GM19328 (cell line): ENCODE results near the gene DACH1.
"Not testable (repeated sequence)": the region's sequence is repeated elsewhere in the genome, so short reads cannot be mapped to it uniquely, and the experiment has no call there.

ENCODE experiments used
- ATAC-seq: cut with Tn5 transposase; IDR thresholded peaks from one replicate; pipeline ENCODE4 v1.9.1; 2021; ENCODE audit warnings: mild to moderate bottlenecking, moderate library complexity; ENCODE audit not compliant: unreplicated experiment

DACH1 gene

DNA sequence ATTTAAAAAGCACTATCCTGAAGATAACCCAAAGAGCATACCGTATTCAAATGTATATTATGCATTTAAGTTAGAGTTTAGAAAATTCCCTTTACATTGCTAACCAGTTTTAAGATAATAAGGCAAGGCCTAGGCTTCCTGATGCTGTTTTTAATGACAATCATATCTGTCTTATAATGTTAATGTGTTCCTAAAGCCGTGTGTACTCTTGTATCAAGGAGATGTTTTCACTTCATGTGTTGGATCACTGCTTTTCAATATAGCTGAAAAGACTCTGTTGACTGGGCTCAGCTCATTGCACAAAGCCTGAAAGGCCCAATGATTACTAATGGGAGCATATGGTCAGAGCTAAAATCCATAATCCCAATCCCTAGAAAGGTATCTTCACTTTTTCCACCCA is 81.6 kb downstream of the DACH1 start:
- ATAC-seq, result no peak

DNA sequence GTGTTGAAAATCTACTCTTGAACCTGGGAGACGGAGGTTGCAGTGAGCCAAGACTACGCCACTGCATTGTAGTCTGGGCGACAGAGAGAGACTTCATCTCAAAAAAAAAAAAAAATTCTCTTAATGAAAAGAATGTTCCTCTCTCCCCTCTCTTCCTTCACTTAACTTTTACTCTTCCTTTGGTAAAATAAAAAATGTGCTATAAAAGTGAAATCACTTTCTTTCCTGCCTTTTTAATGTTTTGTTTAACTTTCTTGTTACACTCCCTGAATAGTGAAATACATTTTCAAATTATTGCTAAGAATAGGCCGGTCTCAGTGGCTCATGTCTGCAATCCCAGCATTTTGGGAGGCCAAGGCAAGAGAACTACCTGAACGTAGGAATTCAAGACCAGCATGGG is 86.5 kb downstream of the DACH1 start:
- no peak for ATAC-seq

DNA sequence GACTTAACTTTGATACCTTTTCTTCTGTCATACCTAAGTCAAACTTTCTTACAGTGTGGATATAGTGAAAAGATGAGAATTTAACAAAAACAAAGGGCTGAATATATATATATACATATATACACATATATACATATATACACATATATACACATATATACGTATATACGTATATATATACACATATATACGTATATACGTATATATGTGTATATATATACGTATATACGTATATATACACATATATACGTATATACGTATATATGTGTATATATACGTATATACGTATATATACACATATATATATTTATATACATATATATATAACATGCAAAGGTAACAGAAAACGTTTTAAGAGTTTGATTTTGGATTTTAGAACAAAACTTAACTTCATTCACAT is 88.0 kb downstream of the DACH1 start:
- ATAC-seq, result not testable (repeated sequence)

DNA sequence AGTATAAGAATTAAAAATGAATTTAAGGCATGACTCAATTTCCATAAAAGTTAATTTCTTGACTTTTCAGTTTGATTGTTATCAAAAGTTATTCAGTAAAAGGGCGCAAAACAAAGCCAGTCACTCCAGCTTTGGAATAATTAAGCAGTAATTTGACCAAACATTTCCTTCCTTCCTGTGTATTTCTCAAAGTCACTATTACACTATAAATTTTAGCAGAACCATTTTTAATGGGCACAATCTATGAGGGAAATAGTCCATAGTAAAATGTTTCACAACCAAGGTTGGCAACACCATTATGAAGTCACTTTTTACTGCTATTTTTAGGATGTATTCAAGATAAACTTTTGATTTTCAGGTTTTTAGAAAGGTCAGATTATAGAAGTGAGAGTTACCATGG is 91.0 kb downstream of the DACH1 start:
- ATAC-seq, result no peak

DNA sequence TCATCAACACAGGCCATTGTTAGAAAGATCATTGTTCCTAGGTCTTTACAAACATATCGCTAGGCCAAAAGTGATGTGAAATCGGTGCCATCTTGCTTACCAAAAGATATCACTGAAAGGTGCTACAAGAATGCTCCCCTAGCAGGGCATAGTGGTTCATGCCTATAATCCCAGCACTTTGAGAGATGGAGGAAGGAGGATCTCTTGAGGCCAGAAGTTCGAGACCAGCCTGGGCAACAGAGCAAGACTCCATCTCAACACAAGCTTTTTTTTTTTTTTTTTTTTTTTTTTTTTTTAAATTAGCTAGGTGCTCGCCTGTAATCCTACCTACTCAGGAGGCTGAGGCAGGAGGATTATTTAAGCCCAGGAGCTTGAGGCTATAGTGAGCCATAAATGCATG is 92.1 kb downstream of the DACH1 start:
- no peak for ATAC-seq

DNA sequence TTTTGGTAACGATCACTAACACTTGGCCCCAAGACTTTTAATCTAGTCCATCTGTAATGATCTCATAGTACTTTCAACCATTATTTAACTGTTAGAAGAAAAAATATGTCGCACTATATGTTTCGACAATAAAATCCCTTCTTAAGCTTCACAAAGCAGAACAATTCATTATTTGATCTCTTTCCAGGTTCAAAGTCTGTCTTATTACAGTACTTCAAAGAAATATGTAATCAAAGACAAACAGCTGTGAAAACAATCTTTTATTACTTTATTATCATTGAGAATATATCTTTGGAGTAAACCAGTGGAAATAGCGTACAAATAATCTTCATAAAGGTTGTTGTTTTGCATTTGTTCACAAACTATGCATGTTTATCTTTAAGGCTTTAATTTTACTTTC is 93.5 kb downstream of the DACH1 start:
- no peak for ATAC-seq

DNA sequence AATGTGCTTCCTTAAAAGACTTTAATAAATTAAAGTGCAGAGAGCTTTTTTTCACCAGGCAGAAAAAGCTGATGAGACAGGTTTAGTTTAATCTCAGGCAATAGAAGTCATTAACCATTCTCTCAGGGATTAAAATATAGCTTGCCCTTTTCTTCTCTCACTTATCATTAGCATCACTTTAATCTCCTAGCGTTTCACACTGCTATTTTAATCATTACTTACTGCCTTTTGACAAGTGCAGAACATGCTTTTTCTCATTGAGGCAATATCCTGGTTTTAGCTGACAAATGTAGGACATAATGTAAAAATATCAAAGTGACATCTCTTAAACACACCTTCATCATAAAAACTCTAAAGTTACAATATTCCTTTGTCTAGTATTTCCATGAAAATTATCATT is 94.6 kb downstream of the DACH1 start:
- ATAC-seq, result no peak

DNA sequence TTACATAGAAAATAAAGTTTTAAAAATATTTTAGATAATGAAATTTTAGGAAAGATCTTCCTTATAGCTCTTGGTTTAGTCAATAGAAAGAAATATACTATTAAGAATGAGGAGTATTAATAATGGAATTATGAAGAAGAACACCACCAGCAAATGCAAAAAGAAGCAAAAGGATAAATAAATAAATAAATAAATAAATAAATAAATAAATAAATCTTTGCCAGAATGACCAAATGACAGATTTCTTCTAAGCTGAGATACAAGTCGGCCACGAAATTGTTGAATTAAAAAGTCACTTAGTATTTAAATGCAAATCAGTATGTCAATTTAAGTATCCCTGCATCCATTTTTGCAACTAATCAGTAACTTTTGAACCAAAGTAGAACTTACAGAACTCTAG is 95.9 kb downstream of the DACH1 start:
- no peak for ATAC-seq

DNA sequence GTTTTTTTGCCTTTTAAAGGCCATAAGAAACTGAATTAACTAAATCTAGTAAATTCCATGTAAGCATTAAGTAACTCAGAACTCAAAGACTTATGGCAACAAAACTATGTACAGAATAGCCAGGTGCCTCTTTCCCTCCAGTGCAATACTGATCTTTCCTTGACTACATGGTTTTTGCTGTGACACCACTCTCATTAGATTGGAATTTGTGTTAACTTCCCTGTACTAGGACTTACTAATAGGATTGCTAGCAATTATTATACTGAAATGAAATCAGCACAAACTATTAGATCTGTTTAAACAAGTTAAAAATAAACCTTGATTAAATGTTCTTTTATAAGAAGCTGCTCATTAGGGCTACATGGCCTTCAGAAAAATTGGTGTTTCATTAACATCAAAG is 96.3 kb downstream of the DACH1 start:
- no peak for ATAC-seq

DNA sequence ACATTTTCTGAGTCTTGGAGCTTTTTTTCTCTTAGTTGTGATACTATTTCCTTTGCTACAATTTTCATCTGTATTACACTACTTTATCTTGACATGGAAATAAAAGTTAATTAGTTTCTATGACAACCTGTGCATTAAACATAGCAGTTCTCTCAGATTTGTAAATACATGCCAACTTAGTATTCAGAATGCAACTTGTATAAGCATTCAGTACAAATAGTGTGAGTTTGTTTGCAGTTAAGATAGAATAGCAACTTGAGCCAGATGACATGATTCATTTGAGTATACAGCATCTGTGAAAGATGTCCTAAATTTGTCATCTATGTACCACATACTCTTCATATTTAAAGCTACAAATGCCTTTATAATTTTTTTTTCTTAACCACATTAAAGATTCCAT is 98.1 kb downstream of the DACH1 start:
- no peak for ATAC-seq

DNA sequence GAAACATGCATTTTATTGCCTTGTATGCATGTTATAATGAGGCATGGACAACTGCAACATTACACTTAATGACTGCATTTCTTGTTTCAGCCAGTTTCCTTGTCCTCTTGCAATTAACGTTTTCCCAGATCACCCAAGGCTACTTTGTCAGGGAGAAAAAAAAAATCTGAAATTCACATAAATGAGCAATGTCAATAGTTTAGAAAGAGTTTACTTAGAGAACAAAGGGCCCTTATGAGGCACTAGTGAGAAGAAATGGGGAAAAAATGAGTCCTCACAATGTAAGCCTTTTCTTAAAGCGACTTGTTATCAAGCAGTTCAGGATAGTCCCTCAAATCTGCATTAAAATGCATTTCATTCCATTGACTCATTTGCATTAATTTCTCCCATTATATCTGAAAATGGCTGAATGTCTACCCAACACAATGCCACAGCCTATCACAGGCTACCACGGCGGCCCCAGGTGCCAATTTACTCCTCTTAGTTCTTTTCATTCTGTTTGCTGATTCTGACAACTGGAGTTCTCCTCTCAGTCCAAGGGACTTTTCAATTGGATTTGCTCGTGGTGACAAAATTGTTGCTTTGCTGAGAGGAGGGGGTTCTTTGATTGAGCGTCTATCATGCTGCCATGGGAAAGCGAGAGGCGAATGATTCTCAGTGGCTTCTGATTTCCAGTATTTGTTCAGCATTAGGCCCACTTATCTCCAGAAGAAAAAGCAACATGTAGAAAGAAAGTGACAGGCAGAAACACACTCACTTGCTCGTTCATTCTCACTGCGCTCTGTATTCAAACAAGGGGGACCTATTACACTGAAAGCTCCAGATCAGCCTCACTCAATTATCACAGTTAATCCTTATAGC is 107.1 kb downstream of the DACH1 start:
- no peak for ATAC-seq

DNA sequence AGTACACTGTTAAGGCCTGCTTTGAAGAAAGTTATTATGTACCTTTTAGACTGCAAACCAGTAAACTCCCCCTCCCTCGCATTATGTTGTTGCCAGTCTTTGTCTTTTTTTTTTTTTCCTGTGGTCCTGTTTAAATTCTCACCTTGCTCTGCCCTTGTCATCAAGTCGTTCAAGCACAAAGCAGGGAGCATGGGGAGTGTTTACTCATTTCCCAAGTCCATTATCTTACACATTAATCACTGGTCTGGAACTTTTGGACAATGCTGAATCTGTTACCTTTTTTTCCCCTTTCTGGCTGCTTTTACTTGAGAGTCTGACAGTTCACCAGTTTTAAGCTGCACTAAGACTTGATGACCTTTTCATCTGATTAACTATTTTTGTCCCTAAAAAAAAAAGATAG is 108.2 kb downstream of the DACH1 start:
- no peak for ATAC-seq

DNA sequence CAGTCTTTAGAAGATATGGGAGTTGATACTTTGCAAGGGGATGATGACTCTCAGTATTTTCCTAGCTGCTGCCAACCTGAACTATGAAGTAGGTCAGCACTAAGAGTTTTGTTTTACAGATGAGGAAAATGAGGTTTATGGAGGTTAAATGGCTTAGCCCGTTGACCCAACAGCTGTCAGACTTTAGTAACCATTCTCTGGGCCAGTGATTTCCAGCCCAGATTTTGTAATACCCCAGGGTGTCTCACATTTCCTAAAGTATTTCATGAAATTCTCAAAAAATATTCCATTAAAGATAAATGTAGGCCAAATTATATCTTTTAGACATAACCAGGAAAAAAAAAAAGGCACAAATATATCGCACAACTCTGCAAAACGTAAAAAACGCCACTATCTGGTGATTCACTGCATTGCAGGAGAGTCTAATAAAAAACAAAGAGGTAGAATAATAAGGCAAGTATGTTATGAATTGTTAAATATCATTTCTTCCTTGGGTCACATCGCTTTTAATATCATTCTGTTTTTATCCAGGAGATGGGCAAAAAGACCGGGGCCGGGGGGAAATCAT is 112.5 kb downstream of the DACH1 start:
- ATAC-seq, result no peak

DNA sequence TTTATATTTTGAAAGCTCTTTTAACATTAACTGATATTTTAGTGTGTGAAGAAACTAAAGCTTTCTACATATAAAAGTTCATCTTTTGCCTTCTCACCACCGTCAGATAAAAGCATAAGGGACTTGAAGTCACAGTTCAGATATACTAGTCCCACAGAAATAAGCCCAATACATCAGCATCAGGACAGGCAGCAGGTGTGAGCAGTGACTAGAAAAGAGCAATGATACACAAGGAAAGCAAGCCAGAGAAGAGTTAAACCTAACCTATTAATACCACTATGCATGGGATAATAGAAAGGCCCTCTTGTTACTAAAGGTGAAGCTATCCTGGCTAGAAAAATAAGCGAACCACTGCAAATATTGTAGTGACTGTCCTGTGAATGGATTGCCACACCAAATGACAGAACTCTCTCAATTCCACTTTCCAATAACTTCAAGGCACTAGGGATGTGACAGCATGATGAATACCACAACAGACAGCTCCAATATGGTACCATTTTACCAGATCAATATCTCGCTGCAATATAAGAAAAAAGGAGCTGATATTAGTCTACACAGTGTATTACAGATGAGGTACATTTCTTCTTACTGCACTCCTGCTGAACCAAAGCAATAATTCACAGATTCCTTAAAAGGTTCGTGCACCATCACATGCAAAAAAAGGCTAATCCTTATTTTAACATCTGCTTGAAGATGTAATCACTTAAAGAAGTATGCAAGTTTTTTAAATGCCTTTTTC is 114.1 kb downstream of the DACH1 start:
- ATAC-seq, result no peak

DNA sequence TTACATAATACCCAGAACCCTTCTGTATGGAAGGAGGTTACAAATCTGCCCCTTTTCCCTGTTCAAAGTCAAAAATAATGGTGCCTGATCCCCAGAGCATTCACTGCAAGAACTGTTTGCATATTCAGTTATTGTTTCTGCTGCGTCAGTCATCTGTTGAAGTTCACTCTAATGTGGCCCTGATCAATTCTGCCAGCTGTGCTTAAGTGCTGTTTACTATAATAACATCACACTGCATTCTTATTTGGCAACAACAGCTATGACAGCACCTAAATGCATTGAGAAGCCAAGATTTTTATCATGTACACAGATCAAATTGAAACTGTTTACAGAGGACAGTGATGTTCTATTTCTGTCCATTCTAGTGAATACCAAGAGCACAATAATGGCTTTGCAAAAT is 115.9 kb downstream of the DACH1 start:
- ATAC-seq, result no peak

DNA sequence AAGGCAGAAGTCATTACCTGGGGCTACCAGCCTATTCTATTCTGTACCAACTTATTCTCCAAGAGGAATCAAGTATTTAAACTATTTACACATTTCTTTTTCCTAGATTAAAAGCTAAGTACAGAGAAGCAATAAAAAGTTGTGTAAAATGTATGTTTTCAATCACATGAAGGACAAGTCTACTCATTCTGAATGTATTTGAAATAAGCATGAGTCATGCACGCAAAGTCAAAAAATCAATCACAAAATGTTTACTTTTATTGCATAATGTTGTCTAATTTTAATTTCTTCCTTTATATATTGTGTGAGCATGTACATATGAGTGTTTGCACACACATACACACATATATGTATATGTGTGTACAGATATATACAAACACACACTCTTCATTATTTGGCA is 136.7 kb downstream of the DACH1 start:
- ATAC-seq, result no peak

DNA sequence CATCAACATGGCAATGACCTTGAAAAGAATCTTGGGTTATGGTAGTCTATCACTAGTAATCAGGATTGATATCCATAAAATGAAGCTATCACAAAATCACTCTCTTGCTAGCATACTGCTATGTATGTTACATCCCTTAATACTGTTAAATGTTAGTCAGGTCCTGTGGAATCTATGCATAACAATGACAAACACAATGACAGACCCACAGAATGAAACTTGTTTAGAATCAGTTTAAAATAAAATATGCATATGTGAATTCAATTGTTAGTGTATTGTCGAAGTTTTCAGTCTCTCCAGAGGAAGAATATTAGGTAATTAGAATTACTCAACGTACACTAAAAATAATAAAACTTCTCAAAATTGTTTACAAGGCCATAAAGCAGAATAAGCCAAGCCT is 137.6 kb downstream of the DACH1 start:
- no peak for ATAC-seq

DNA sequence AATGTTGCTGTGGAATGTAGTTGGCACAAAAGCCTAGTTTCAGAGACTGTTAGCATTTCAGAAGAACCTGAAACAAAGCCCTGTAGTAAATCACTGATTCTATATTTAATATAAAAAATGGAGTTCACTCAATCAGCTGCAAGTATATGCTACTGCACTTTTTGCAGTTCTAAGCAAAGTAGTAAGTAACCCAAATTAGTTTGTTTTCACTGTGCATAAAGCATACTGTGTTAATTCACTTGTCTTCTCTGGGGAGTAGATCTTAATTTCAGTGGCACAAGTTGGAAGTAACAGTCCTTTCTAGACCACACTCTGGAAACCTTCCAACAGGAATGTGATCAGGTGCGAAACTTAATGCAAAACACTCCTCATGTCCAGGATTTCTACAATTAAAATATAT is 139.3 kb downstream of the DACH1 start:
- ATAC-seq, result no peak

DNA sequence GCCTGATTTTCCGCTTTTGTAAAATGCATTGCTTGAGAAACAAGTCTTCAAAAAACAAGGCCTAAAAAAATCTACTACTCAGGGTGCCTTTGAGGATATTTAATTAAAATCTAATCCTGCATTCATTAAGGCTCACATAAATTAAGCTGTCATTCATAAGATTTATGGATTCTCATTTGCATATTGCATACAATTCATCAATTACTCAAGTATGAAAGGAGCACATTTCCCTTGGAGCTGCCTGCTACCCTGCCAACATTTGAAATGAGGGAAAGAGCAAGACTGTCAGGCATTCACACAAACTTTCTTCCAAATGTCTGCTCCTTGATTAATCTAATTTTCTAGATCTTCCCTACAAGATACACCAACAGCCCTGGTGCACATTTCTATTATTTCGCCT is 140.0 kb downstream of the DACH1 start:
- no peak for ATAC-seq

DNA sequence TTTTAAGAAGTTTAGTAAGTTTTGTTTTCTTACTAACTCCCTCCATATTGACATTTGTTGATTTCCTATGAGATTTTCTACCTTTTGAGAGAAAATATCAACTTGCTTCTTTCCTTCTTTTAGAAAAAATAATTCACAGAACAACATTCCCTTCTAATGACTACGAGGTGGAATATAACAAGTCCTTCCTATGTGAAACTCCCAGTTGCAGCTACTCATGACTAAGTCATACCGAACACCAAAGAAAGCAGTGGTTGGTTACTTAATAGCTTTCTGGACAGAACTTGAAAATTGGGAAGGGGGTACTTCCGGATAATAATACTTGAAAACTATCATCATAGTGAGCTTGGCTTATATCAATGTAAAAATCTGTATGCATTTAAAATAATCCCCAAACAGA is 144.8 kb downstream of the DACH1 start:
- no peak for ATAC-seq

DNA sequence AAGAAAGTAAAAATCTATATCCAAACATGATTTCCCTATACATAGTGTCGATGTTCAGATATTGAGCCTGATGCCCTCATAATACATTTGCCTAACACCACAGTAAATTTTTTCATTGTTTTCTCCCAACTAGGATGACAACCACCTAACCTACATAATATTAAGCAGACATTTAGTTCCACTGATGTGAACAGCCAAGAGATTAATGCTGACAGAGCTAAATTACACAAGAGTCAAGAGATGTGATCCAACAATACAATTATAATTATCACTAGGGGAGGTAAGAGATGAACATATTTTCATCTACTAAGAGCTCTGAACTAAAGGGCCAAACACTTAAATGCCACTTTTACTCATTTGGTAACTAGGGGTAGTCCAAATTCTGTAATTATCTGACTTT is 145.9 kb downstream of the DACH1 start:
- no peak for ATAC-seq

DNA sequence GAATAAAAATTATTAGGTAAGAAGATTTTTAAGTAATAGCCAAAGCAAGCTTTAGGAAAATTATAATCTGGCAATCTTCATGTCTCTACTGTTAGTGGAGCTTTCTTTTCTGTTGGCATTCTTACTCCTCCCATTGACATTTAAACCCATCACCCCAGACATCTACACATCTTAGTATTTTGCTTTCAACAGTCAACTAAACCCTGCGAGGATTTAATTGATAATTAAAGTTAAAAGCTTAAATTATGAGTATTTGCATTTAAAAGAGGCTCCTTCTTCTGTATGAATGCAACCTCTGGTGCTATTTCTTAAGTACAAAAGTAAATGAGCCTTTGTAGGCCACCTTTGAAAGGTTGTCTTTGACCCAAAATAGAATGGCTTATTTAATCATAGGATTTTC is 148.1 kb downstream of the DACH1 start:
- ATAC-seq, result no peak
